ENCODE data around the gene TASP1.

Gene TASP1

GRCh38 chr20:13441388-13441787 lies 197.3 kb downstream of the TASP1 start:
- no peak for DNase-seq (ENCODE audit: low read depth in 2 of 2)

- no peak for DNase-seq (ENCODE audit: low read depth in 2 of 2)
These were observed 202.2 kb downstream of the TASP1 start for GRCh38 chr20:13436530-13436929.

- no peak for DNase-seq (ENCODE audit: low read depth in 2 of 2)
These were observed 206.6 kb downstream of the TASP1 start for GRCh38 chr20:13432126-13432525.

DNA sequence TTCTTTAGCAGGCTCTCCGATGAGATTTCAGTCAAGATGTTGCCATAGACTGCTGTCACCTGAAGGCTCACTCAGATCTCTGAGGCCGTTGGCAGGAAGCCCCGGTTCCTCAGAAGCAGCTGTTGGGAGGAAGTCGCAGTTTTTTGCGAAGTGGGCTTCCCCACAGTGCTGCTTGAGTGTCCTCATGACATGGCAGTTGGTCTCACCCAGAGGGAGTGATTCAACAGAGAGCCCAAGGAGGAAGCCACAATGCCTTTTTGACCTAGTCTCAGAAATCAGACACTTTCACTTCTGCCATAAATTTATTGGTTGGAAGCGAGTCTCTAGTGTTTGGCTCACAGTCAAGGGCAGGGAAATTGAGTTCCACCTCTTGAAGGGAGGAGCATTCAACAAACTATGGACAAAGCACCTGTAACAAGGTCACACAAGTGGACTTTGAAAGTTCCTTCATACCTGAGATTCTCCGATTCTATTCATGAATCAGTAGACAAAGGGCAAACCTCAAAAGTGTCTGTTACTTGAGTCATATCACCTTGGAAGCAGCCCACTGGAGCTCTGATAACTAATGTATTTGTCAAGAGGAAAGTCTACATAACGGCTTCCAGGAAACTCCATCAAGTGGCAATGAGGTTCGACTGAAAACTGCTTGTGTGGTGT lies 208.3 kb downstream of the TASP1 start:
- DNase-seq (ENCODE audit: low read depth in 2 of 2) = peak; percentile 7 to 10

DNA sequence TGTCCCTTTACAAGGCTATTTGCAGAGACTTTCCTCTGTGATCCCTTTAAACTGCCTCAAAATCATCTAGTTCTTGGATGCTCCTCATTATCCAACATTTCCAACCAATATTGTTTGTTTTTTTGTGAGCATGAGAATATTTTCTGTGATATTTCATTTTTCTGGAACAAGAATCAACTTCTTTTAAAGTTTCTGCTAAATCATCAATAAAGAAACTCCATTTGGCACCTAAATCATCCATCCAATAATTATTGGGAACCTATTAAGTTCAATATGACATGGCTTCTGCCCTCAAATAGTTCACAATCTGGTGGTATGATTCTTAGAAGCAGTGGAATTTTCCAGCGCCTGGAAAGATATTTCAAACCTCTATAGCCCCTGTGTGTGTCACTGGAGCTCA lies 210.0 kb downstream of the TASP1 start:
- no peak for DNase-seq (ENCODE audit: low read depth in 2 of 2)

GRCh38 chr20:13426870-13427269 lies 211.9 kb downstream of the TASP1 start:
- no peak for DNase-seq (ENCODE audit: low read depth in 2 of 2)

DNA sequence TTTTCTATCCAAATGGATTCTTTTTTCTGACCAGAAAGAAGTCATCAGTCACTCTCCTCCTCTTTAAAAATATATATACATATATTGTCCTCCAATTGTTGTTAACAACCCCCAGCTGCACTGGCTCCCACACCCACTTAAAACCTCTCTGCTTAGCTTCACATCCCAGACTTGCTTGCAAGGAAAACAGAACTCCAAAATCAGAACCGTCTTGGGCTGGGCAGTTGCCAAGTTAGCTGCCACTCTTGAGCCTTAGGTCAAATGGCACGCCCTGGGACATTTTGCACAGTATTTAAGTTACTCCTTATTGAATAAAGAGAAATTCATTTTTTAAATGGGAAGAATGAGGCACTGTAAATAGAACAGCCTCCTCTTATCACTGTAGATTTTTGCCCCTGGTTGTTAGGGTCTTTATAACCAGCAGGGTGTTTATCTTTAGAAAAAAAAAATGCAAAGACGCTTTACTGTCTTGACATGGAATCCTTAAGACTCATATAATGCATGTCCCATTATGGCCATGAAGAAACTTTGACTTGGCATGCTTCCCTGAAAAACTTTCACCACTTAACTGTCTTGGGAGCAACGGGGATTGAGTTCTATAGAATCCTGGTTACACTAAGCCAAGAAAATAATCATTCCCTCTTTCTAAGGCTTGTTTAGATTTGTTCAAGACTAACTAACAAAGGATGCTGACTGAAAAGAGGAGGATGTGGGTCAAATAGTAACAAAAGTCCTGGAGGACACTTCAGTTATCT lies 213.2 kb downstream of the TASP1 start:
- DNase-seq (ENCODE audit: low read depth in 2 of 2) = no peak

DNA sequence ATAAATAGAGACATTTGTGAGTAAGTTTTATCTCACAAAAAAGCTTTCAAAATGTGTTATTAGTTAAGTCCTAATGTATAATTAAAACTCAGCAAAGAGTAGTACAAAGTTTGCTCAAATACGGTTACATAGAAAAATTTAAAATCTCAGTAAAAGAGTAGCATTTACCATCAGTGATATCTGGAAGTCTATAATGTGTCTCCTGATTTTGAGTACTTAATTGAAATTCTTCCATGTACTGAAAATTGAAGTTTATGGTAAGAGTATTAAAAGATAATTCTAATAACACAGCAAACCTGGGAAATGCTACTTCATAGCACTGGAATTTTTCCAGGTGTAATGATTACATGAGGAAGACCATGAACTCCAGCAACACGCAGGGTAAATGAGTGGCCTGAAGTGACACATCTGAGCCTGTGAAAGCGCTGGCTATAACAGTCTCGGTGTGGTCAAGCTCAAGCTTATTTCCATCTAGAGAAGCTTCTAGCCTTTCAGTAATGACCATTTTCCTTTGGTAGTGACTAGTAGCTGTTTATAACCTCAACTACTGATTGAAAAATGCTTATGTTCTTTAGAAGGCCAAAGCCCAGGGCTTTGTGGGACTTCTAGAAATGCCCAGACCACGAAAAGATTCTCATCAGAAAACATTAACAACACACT lies 214.4 kb downstream of the TASP1 start:
- no peak for DNase-seq (ENCODE audit: low read depth in 2 of 2)

DNA sequence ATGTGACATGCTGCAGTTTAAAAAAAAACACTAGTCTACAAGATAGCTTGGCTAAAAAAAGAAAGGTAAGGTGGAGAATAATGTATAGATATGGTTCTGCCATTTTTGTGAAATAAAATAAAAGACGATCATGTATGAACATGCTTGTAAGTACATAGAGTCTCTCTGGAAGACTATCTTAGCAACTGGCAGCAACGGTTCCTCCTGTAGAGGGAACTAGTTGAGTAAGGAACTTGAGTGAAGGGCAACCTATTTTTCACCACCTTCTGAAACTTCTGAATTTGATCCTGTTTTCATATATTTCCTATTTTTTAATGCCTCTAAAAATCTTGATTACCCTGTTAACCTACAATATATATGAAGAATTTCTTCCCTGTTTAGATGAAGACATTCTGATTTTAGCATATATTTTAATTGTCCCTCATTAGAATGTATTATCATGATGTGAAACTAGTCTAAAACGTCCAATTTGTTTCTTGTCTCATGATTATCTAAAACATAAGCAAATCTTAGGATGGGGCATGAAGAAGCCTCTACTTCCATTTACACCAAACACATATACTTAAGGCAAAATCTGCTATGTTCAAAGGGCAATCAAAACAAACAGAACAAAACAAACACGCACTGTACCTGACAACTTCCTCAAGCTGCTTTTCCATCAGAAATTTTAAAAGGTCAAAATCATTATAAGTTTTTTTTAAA lies 215.1 kb downstream of the TASP1 start:
- no peak for DNase-seq (ENCODE audit: low read depth in 2 of 2)

DNA sequence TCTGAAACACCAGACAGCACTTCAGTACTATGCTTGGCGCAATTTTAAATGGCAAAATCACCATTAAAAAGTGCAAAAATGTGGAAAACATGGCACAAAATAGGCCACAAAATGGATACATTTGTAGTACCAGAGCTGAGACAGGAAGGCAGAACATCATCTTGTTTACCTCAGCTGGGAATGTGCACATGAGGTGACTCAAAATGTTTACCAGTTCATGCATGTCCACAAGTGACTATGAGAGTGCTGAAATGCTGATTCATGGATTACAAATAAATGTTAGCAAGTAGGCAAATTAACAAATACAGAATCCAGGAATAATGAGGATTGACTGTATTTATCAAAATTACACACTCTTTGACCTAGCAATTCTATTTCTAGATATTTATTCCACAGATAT lies 216.1 kb downstream of the TASP1 start:
- DNase-seq (ENCODE audit: low read depth in 2 of 2) = no peak

- no peak for DNase-seq (ENCODE audit: low read depth in 2 of 2)
These were observed 218.1 kb downstream of the TASP1 start for GRCh38 chr20:13420625-13421024.

- no peak for DNase-seq (ENCODE audit: low read depth in 2 of 2)
These were observed 219.3 kb downstream of the TASP1 start for GRCh38 chr20:13419477-13419876.

- no peak for DNase-seq (ENCODE audit: low read depth in 2 of 2)
These were observed 220.2 kb downstream of the TASP1 start for GRCh38 chr20:13418263-13419229.

- no peak for DNase-seq (ENCODE audit: low read depth in 2 of 2)
These were observed 222.2 kb downstream of the TASP1 start for GRCh38 chr20:13416531-13416930.

DNA sequence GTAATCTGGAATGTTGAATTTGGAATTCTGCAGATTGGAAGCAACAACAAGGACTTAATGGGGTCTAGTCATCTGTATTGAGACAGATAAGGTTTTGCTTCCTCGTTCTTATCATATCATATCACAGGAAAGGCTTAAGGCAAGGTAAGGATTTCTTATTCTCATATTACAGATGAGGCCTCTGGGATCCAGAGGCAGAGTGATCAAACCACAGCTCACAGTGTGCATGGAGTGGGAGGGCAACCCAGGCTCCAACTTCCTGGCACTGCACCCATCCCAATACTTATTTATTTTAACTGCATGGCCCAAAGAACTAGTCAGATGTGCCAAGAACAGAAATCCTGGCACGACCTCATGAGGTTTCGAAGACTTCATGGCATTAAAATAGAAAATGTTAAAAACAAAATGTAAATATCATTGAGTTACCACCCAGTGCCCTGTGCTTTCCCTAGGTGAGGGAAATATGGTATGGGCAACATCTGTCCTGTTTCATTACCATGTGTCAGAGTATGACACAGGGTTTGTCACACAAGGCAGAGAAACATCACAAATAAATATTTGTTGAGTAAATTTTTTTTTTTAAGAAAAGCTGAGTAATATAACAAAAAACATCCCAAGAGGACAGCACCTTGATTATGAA lies 225.8 kb downstream of the TASP1 start:
- DNase-seq (ENCODE audit: low read depth in 2 of 2) = no peak

- no peak for DNase-seq (ENCODE audit: low read depth in 2 of 2)
These were observed 234.4 kb downstream of the TASP1 start for GRCh38 chr20:13404293-13404692.

- DNase-seq (ENCODE audit: low read depth in 2 of 2) = no peak
These were observed 235.3 kb downstream of the TASP1 start for GRCh38 chr20:13403453-13403852.

DNA sequence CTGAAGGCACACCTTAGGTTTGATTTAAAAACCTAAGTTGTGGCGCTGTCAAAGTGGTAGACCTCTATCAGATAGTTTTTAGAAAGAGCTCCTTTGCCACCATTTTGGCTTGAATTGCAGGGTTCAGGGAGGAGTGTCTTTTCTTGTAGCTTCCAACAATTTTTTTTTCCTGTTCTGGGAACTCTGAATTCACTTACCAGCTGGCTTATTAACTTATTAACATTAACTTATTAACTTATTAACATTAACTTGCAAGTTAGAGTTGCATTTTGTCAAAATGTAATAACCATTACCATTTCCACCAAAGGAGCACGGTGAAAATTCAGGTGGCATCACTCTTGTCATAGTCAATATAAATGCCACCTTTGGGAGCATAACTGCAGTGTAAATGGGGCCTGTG lies 235.7 kb downstream of the TASP1 start:
- no peak for DNase-seq (ENCODE audit: low read depth in 2 of 2)

DNA sequence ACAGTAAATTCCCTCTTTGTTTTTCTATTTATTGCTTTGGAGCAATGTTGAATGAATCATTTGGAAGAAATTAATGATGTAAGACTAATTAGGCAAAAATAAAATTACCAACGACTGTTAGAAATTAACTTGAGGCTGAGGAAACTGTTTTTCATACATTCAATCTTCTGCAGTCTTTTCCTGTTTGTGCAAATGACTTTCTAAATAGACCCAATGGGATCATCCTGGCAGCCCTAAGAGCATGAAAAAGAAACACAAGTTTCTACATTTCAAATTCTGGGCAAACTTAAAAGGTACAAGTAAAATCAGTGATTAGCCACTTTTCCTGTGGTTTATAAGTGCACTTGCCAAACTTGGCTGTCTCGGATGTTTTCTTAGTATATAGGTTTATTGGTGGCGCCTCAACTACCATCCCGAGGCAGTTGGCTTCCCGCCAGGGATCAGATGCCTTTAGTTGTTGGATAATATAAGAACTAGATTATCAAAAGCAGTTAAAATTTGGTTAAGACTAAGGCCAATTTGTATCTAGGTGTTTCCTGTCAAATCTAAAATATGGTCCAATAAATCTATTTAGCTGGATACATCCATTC lies 236.5 kb downstream of the TASP1 start:
- DNase-seq (ENCODE audit: low read depth in 2 of 2) = no peak

DNA sequence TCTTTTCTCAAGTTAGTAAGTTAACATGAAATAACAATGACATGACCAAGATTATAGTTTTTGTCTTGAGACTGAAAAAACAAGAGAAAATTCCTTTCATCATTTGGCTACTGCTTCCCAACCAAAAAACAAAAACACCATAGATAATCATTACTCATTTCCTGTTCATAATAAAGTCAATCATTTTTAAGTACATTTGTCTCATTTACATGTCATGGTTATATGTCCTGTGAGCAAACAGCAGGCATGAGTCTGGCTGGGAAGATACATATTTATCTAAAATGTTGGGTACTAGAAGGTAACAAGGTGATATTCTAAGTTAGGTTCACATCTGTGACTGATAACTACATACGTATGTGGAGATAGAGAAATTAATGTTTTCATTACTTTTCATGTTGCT lies 237.1 kb downstream of the TASP1 start:
- DNase-seq (ENCODE audit: low read depth in 2 of 2) = no peak
